Neural crest cell (in vitro differentiated cells): Measurements from ENCODE around the gene CCDC197. TPM values are rescaled to one million over a fixed set of nuclear protein-coding genes. Genes with fewer than 3 reads are reported as not detected.

ENCODE experiments used
- DNase-seq: peaks from one replicate; pipeline ENCODE4 v3.0.0; 2021; ENCODE audit warnings: low read depth, mixed read lengths, low spot score
- H3K27ac Mint-ChIP-seq: one replicate; pipeline ENCODE4 v1.8.0; 2021; ENCODE audit warnings: mild to moderate bottlenecking, mixed read lengths; ENCODE audit not compliant: unreplicated experiment
- H3K27me3 Mint-ChIP-seq: 2 replicates; pipeline ENCODE4 v1.8.0; 2021; ENCODE audit warnings: low read depth, mild to moderate bottlenecking, mixed read lengths
- H3K36me3 Mint-ChIP-seq: 2 replicates; pipeline ENCODE4 v1.8.0; 2021; ENCODE audit warnings: low read depth, mild to moderate bottlenecking, mixed read lengths
- H3K4me1 Mint-ChIP-seq: 2 replicates; pipeline ENCODE4 v1.8.0; 2021; ENCODE audit warnings: mixed read lengths
- H3K4me3 Mint-ChIP-seq: one replicate; pipeline ENCODE4 v1.8.0; 2021; ENCODE audit warnings: mild to moderate bottlenecking, mixed read lengths
- H3K9me3 Mint-ChIP-seq: 2 replicates; pipeline ENCODE4 v1.8.0; 2021; ENCODE audit warnings: mixed read lengths
- total RNA-seq: library from RNA; stranded (reverse); gene quantifications from 2 replicates; pipeline ENCODE4 v1.2.1, GENCODE V29; 2021
- TF ChIP-seq, protein P1 (sequence below): fragments of 200-600 bp; sonication (generic); conservative IDR thresholded peaks from 2 replicates; pipeline ENCODE4 v1.5.0; 2021; ENCODE audit warnings: antibody characterized with exemption, mild to moderate bottlenecking

CCDC197 gene
- total RNA-seq, 1 donor from 2014 or later, result not detected

DNA sequence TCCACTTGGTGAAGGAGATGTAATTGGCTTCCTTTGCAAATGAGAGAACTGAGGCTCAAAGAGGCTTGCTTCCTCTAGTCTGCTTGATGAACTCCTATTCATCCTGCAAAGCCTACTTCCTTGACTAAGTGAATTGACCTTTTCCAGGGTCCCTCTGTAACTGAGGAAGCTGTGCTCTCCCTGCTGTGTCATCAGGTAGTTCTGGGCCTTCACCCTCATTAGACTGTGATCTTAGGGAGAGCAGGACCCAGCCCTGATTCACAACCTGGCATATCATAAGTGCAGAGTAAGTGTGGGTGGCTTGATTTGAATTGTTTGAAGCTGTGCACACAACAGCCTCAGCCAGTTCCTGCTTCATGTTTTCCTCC lies 37.0 kb upstream of the CCDC197 start:
- Mint-ChIP-seq H3K27ac (no peak overlapping the region), H3K9me3 (peaks cover 5% of the 10 kb centered on the region), H3K27me3 (peaks cover 3% of the 10 kb centered on the region), H3K36me3 (no peaks in the 10 kb centered on the region), H3K4me1 (peaks cover 34% of the 10 kb centered on the region), H3K4me3 (no peak overlapping the region)
- DNase-seq, result no peak
- TF ChIP-seq, protein P1, sequence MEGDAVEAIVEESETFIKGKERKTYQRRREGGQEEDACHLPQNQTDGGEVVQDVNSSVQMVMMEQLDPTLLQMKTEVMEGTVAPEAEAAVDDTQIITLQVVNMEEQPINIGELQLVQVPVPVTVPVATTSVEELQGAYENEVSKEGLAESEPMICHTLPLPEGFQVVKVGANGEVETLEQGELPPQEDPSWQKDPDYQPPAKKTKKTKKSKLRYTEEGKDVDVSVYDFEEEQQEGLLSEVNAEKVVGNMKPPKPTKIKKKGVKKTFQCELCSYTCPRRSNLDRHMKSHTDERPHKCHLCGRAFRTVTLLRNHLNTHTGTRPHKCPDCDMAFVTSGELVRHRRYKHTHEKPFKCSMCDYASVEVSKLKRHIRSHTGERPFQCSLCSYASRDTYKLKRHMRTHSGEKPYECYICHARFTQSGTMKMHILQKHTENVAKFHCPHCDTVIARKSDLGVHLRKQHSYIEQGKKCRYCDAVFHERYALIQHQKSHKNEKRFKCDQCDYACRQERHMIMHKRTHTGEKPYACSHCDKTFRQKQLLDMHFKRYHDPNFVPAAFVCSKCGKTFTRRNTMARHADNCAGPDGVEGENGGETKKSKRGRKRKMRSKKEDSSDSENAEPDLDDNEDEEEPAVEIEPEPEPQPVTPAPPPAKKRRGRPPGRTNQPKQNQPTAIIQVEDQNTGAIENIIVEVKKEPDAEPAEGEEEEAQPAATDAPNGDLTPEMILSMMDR, result no peak

DNA sequence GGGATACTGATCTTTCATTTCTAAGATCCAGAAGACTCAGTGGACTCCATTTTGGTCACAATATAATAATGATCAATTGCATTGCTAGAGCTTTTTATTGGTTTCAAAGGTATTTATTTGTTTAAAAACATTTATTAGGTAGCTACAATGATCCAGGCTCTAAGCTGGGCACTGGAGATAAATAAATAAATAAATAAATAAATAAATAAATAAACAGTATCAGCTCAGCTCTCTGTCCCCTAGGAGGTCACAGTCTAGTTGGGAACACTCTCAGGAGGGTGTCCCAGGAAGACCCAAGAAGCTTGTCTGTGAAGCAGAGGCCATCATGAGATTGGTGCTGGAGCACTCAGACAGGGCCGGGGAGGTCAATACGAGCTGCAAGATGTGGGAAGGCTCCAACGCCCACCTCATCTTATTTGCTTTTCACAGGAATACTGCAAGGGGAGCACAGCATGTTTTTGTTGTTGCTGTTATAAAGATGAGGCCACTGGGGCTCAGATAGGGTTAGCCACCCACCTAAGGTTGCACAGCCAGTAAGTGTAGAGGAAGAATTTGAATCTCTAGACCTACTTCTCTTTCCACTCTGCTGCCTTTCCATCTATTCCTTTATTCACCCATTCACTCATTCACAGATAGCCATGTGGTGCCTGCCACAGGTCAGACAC lies 36.2 kb upstream of the CCDC197 start:
- Mint-ChIP-seq H3K4me1 (peaks cover 34% of the 10 kb centered on the region), H3K4me3 (no peak overlapping the region), H3K27me3 (peaks cover 3% of the 10 kb centered on the region), H3K36me3 (no peaks in the 10 kb centered on the region), H3K27ac (no peak overlapping the region), H3K9me3 (peaks cover 5% of the 10 kb centered on the region)
- no peak for DNase-seq
- TF ChIP-seq, protein P1, result no peak

DNA sequence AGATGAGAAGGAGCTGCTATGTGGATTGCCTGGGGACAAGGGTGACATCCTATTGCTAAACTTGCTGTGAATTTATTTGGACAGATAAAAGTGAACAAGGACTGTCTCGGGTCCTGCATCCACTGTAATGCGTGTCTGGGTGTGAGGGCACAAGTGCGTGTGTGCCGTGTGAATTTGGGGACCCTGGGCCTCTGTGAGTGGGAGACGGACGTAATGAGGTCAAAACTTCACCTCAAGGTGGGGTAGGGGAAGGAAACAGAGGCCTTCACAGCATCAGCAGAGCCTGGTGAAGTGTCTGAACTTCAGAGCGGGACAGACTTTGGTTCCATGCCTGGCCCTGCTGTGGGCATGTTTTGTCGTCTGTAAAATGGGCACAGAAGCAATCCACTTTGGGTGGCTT lies 35.5 kb upstream of the CCDC197 start:
- peaks cover 5% of the 10 kb centered on the region for H3K9me3 Mint-ChIP-seq
- H3K36me3 Mint-ChIP-seq, result no peaks in the 10 kb centered on the region
- H3K27me3 Mint-ChIP-seq, result peaks cover 3% of the 10 kb centered on the region
- no peak overlapping the region for H3K4me3 Mint-ChIP-seq
- H3K27ac Mint-ChIP-seq, result no peak overlapping the region
- H3K4me1 Mint-ChIP-seq, result peaks cover 33% of the 10 kb centered on the region
- no peak for DNase-seq
- TF ChIP-seq, protein P1, result no peak

DNA sequence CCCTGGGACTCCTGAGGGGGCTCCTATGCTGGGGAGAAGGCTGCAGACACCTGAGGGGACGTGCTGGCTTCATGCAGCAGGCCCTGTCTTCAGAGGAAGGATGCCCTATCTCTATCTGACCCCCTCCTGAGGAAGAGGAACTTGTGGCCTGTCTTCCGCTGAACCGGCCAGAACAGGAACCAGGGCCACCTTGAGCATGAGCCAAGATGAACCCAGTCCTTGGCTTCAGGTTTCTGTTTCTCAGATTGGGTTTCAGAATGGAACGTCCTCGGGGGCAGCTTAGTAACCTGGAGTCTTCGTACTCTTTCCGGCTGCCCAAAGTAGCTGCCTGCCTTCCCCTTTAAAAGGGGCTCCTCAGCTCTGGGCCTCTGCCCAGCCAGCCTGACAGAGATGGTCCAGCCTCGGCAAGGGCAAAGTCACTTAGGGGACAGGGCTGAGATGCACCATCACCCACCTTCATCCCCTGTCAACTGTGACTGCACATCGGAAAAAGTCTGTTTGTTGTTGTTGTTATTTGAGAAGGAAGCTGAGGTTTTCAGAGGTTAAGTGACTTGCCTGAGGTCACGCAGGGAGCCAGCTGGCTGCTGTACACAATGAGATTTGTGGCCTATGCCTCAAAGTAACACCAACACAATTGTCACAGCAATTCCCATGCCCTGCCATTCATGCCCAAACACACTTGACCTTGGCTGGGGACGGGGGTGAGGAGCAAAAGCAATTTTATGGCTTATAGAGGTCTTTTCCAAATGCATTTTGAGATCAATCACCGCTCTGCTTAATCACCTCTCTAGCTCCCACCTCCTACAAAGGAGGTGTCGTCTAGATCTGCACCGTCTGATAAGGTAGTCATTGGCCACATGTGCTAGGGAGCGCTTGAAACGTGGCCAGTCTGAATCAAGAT lies 34.1 kb upstream of the CCDC197 start:
- no peak for DNase-seq
- no peaks in the 10 kb centered on the region for H3K36me3 Mint-ChIP-seq
- no peak overlapping the region for H3K4me3 Mint-ChIP-seq
- H3K27ac Mint-ChIP-seq, result no peak overlapping the region
- peaks cover 3% of the 10 kb centered on the region for H3K27me3 Mint-ChIP-seq
- peaks cover 30% of the 10 kb centered on the region for H3K4me1 Mint-ChIP-seq
- H3K9me3 Mint-ChIP-seq, result peaks cover 5% of the 10 kb centered on the region
- TF ChIP-seq, protein P1, result no peak

DNA sequence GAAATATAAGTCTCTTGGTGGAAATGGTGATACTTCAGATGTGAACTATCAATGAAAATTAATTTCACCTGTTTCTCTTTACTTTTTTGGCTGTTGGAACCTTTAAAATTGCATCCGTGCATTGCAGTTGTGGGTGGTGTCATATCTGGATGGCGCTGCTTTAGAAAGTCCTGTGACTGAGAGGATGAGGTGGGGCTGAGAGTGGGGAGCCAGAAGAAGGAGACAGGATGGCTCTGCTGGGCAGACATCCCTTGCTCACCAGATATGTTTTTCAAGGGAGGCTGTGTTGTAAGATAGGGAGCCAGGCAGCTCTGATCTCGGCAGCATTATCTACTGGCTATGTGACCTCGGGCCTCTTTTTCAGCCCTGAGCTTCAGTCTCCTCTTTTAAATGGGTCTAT lies 33.4 kb upstream of the CCDC197 start:
- TF ChIP-seq, protein P1, result no peak
- peaks cover 30% of the 10 kb centered on the region for H3K4me1 Mint-ChIP-seq
- H3K9me3 Mint-ChIP-seq, result peaks cover 5% of the 10 kb centered on the region
- no peaks in the 10 kb centered on the region for H3K36me3 Mint-ChIP-seq
- peaks cover 3% of the 10 kb centered on the region for H3K27me3 Mint-ChIP-seq
- H3K27ac Mint-ChIP-seq, result no peak overlapping the region
- DNase-seq, result no peak
- no peak overlapping the region for H3K4me3 Mint-ChIP-seq
